GM12878 (cell line): Measurements from ENCODE around the gene TMEM26. TPM values are rescaled to one million over a fixed set of nuclear protein-coding genes. Genes with fewer than 3 reads are reported as not detected.

Experiments
- ATAC-seq: fragments of 200-7000 bp; cut with Tn5 transposase; 3 replicates; pipeline ENCODE4 v1.9.1; 2020; ENCODE audit warnings: mild to moderate bottlenecking, moderate library complexity
- BruUV-seq: library from RNA; stranded (reverse); fragments of 400-500 nt; replicated peaks from 2 replicates; lab custom pipeline; 2021; lab: Mats Ljungman, UMichigan
- CTCF ChIA-PET: fragments of 300-600 bp; sonication (Branson Sonifier 250); formaldehyde crosslinking; extraction: SDS; loops from one replicate; lab custom pipeline; 2021; ENCODE audit warnings: inconsistent platforms; lab: Yijun Ruan, JAX
- POLR2A ChIA-PET: fragments of 350-600 bp; formaldehyde crosslinking; extraction: SDS; loops from one replicate; lab custom pipeline; 2021; ENCODE audit warnings: inconsistent platforms; lab: Charles Lee
- RAD21 ChIA-PET: fragments of 300-600 bp; sonication (Branson Sonifier 250); formaldehyde crosslinking; loops from one replicate; lab custom pipeline; 2023; ENCODE audit warnings: antibody characterized with exemption; ENCODE audit not compliant: unreplicated experiment; lab: Charles Lee
- SMC1A ChIA-PET: fragments of 300-600 bp; sonication (Branson Sonifier 250); formaldehyde crosslinking; loops from one replicate; lab custom pipeline; 2023; ENCODE audit not compliant: unreplicated experiment, uncharacterized antibody; lab: Charles Lee
- DNase-seq: peaks from one replicate; pipeline ENCODE4 v3.0.0-alpha.2; 2011; ENCODE audit warnings: low read depth, low spot score
- FAIRE-seq: peaks from 3 replicates; lab custom pipeline; 2011; peaks lifted over from hg19 to GRCh38; lab: Jason Lieb, UNC
- H2AFZ ChIP-seq: 2 replicates; pipeline ENCODE4 v1.6.0; 2011; ENCODE audit warnings: low read depth, low read length, control low read depth; ENCODE audit not compliant: control insufficient read depth
- H3K27ac ChIP-seq: 2 replicates; pipeline ENCODE4 v1.5.1; 2011; ENCODE audit warnings: control low read depth; ENCODE audit not compliant: control insufficient read depth, insufficient read depth
- H3K27me3 ChIP-seq, 2 experiments: replicated peaks in 1 of 2; 2 replicates each; pipeline versions ENCODE4 v1.6.0 to v1.6.1; 2011; ENCODE audit warnings: low read length in 1 of 2; ENCODE audit not compliant: control insufficient read depth in 2 of 2, insufficient read depth in 2 of 2
- H3K36me3 ChIP-seq, 2 experiments: 2 replicates each; pipeline ENCODE4 v1.5.1; 2011; ENCODE audit warnings: low read length in 1 of 2; ENCODE audit not compliant: control insufficient read depth in 2 of 2, insufficient read depth in 2 of 2
- H3K4me1 ChIP-seq: 2 replicates; pipeline ENCODE4 v1.6.1; 2011; ENCODE audit warnings: mild to moderate bottlenecking, low read length, moderate library complexity, mixed read lengths; ENCODE audit not compliant: control insufficient read depth, insufficient read depth
- H3K4me2 ChIP-seq: 2 replicates; pipeline ENCODE4 v1.6.0; 2011; ENCODE audit warnings: control low read depth; ENCODE audit not compliant: control insufficient read depth, insufficient read depth
- H3K4me3 ChIP-seq: fragments of 200-600 bp; sonication (generic); 2 replicates; pipeline ENCODE4 v1.5.1; 2016
- H3K79me2 ChIP-seq: 2 replicates; pipeline ENCODE4 v1.6.0; 2011; ENCODE audit warnings: low read length; ENCODE audit not compliant: control insufficient read depth, insufficient read depth
- H3K9ac ChIP-seq: 2 replicates; pipeline ENCODE4 v1.8.0; 2011; ENCODE audit warnings: low read length, control low read depth, mixed read lengths; ENCODE audit not compliant: control insufficient read depth, insufficient read depth
- H3K9me3 ChIP-seq: replicated peaks from 3 replicates; pipeline ENCODE4 v1.5.1; 2011; ENCODE audit warnings: mild to moderate bottlenecking, low read length; ENCODE audit not compliant: control insufficient read depth, insufficient read depth
- H4K20me1 ChIP-seq: 2 replicates; pipeline ENCODE4 v1.6.0; 2011; ENCODE audit not compliant: control insufficient read depth, insufficient read depth
- ATF7 ChIP-seq: fragments of 450-650 bp; IDR thresholded peaks from 2 replicates; pipeline ENCODE4 v1.6.1; 2016; ENCODE audit warnings: low read depth, mild to moderate bottlenecking
- BRCA1 ChIP-seq: IDR thresholded peaks from 2 replicates; pipeline ENCODE4 v1.6.1; 2011; ENCODE audit warnings: low read depth, low read length, improper control_type of control experiment
- CEBPB ChIP-seq, 2 experiments: fragments of 150-350 bp in 1 of 2; IDR thresholded peaks; 2 replicates each; pipeline ENCODE4 v1.6.1; 2012 to 2014; ENCODE audit warnings: low read depth in 2 of 2, low read length in 2 of 2, borderline replicate concordance in 1 of 2, inconsistent platforms in 1 of 2
- CHD1 ChIP-seq: IDR thresholded peaks from 2 replicates; pipeline ENCODE4 v1.6.1; 2012; ENCODE audit warnings: low read depth, low read length, improper control_type of control experiment
- IRF4 ChIP-seq: IDR thresholded peaks from 2 replicates; pipeline ENCODE4 v1.6.1; 2011; ENCODE audit warnings: low read depth, low read length
- RAD21 ChIP-seq: IDR thresholded peaks from 2 replicates; pipeline ENCODE4 v1.6.1; 2011; ENCODE audit warnings: mild to moderate bottlenecking, low read depth, low read length, moderate library complexity; ENCODE audit not compliant: insufficient read depth
- RFX5 ChIP-seq: IDR thresholded peaks from 2 replicates; pipeline ENCODE4 v1.6.1; 2011; ENCODE audit warnings: low read depth, low read length, improper control_type of control experiment
- SP1 ChIP-seq: IDR thresholded peaks from one replicate; pipeline ENCODE4 v1.6.1; 2011; ENCODE audit warnings: low read depth, low read length
- STAT3 ChIP-seq: IDR thresholded peaks from 2 replicates; pipeline ENCODE4 v1.6.1; 2011; ENCODE audit warnings: low read depth, low read length, improper control_type of control experiment
- YBX1 ChIP-seq: fragments of 450-650 bp; IDR thresholded peaks from 2 replicates; pipeline ENCODE4 v1.6.1; 2016; ENCODE audit warnings: antibody characterized with exemption
- WGBS: methylation state at CpG from one replicate; pipeline ENCODE4 v1.1.6; 2016; ENCODE audit warnings: low lambda C conversion rate; ENCODE audit not compliant: insufficient replicate concordance, insufficient coverage; ENCODE audit errors: missing lambda C conversion rate; 5-methylcytosine and 5-hydroxymethylcytosine counted together
- in situ Hi-C: fragments of 300-500 bp; cut with MboI; formaldehyde crosslinking; loops from 9 replicates; pipeline ENCODE4 v1.14.3; 2018; ENCODE audit warnings: mixed read lengths
- intact Hi-C: fragments of 100-400 bp; cut with micrococcal nuclease; formaldehyde crosslinking; loops from one replicate; pipeline ENCODE4 v1.14.2; 2022; ENCODE audit not compliant: unreplicated experiment
- polyA plus RNA-seq, 11 experiments: library from polyadenylated mRNA; depleted of rRNA in 4 of 11; unstranded in 6 of 11; stranded (reverse) in 5 of 11; fragments of >200 nt; fragmentation: Nextera tagmentation in 4 of 11; fragmentation: Illumina TruSeq in 1 of 11; extraction: Ambion mirVana in 4 of 11; extraction: Trizol in 1 of 11; gene quantifications; 1 replicate in 1 of 11; 2 replicates in 10 of 11; pipeline versions ENCODE4 v1.2.1 to v1.2.3, GENCODE V29; 2011 to 2016; ENCODE audit warnings: inconsistent platforms in 2 of 11, missing spikeins in 2 of 11, low read depth in 1 of 11
- total RNA-seq, 4 experiments: library from RNA; depleted of rRNA in 3 of 4; stranded (reverse); fragments of >200 nt in 3 of 4; fragmentation: Illumina TruSeq in 1 of 4; extraction: Trizol in 1 of 4; gene quantifications; 2 replicates each; pipeline versions ENCODE4 v1.2.1 to v1.2.3, GENCODE V29; 2013 to 2021
- TF ChIP-seq, protein P1 (sequence below): IDR thresholded peaks from 2 replicates; pipeline ENCODE4 v1.6.1; 2011; ENCODE audit warnings: borderline replicate concordance, low read depth, mild to moderate bottlenecking, moderate library complexity, mixed read lengths, low read length; ENCODE audit not compliant: insufficient read depth; ENCODE audit errors: extremely low read length
- TF ChIP-seq, protein P2 (sequence below): fragments of 450-650 bp; IDR thresholded peaks from 2 replicates; pipeline ENCODE4 v1.6.1; 2017; ENCODE audit warnings: mild to moderate bottlenecking
- TF ChIP-seq, protein P3 (sequence below): IDR thresholded peaks from 2 replicates; pipeline ENCODE4 v1.6.1; 2011; ENCODE audit warnings: mild to moderate bottlenecking, low read depth, low read length, moderate library complexity; ENCODE audit not compliant: insufficient replicate concordance

The TMEM26 gene
- total and polyA plus RNA-seq, 10 of the 15 experiments (the other 5 are each of a cell fraction or from before 2014, with no cell fraction given) = not detected

DNA sequence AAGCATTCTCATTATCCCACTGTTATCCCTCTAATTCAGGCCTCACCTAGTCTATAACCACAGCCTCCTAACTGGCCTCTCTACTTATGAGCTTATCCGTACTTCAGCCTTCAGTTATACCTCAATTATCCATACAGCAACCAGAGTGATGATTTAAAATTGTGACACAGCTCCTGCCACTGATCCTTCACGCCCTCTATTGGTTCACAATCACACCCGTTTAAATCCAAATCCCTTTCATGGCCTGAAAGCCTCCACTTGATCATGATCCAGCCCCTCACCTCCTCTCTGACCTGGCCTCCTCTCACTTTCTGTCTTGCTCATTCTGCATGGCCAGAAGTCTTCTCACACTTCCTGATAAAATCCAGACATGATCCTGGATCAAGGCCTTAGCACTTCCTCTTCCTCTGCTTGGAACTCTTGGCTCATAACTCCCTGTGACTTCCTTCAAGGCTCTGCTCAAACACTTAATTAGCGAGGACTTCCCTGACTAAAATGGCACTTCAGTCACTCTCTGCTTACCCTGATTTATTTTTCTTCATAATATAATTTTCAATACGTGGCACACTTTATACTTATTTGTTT is 19.0 kb upstream of the TMEM26 start:
- Histone ChIP-seq H3K9ac (no peak overlapping the region), H2AFZ (no peak overlapping the region), H3K27ac (no peak overlapping the region), H3K4me2 (no peak overlapping the region), H3K4me1 (no peaks in the 10 kb centered on the region), H4K20me1 (no peaks in the 10 kb centered on the region), H3K4me3 (no peak overlapping the region), H3K9me3 (no peaks in the 10 kb centered on the region), H3K27me3 (no peaks in the 10 kb centered on the region), H3K36me3 (no peaks in the 10 kb centered on the region), H3K79me2 (no peaks in the 10 kb centered on the region)
- no peak for FAIRE-seq
- ChIA-PET RAD21 (interaction anchor here (0.9 kb wide), 1 partner anchor 331 kb away, joined by 3 read pairs; no protein-coding TSS in a partner anchor), POLR2A (no interaction called here), CTCF (no interaction called here), SMC1A (interaction anchor here (0.5 kb wide), 1 partner anchor 181 kb away, joined by 4 read pairs; no protein-coding TSS in a partner anchor)
- BruUV-seq = no TSS peak
- intact Hi-C loops = no loop called here
- no peak for DNase-seq
- in situ Hi-C loops = no loop called here
- WGBS = 15% methylated on average over 5 of the region's 5 CpGs
- no peak for ATAC-seq
- TF ChIP-seq, protein P1, sequence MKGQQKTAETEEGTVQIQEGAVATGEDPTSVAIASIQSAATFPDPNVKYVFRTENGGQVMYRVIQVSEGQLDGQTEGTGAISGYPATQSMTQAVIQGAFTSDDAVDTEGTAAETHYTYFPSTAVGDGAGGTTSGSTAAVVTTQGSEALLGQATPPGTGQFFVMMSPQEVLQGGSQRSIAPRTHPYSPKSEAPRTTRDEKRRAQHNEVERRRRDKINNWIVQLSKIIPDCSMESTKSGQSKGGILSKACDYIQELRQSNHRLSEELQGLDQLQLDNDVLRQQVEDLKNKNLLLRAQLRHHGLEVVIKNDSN = no peak
- no peak for TF ChIP-seq STAT3
- no peak for TF ChIP-seq SP1
- TF ChIP-seq ATF7 = no peak
- TF ChIP-seq, protein P2, sequence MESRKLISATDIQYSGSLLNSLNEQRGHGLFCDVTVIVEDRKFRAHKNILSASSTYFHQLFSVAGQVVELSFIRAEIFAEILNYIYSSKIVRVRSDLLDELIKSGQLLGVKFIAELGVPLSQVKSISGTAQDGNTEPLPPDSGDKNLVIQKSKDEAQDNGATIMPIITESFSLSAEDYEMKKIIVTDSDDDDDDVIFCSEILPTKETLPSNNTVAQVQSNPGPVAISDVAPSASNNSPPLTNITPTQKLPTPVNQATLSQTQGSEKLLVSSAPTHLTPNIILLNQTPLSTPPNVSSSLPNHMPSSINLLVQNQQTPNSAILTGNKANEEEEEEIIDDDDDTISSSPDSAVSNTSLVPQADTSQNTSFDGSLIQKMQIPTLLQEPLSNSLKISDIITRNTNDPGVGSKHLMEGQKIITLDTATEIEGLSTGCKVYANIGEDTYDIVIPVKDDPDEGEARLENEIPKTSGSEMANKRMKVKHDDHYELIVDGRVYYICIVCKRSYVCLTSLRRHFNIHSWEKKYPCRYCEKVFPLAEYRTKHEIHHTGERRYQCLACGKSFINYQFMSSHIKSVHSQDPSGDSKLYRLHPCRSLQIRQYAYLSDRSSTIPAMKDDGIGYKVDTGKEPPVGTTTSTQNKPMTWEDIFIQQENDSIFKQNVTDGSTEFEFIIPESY = no peak
- TF ChIP-seq, protein P3, sequence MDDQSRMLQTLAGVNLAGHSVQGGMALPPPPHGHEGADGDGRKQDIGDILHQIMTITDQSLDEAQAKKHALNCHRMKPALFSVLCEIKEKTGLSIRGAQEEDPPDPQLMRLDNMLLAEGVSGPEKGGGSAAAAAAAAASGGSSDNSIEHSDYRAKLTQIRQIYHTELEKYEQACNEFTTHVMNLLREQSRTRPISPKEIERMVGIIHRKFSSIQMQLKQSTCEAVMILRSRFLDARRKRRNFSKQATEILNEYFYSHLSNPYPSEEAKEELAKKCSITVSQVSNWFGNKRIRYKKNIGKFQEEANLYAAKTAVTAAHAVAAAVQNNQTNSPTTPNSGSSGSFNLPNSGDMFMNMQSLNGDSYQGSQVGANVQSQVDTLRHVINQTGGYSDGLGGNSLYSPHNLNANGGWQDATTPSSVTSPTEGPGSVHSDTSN = no peak
- no peak for TF ChIP-seq BRCA1
- no peak for TF ChIP-seq IRF4
- no peak for TF ChIP-seq CHD1
- TF ChIP-seq RAD21 = no peak
- no peak for TF ChIP-seq RFX5
- no peak for TF ChIP-seq CEBPB (IDR thresholded peaks at IDR 0.05; ENCODE audit: borderline replicate concordance in 1 of 2, low read depth in 2 of 2, low read length in 2 of 2)
- no peak for TF ChIP-seq YBX1
